HEK293 (cell line): ENCODE measurements around the gene AATF.

Experiments
- HIC1 ChIP-seq: fragments of 450-650 bp; formaldehyde crosslinking; IDR thresholded peaks from 2 replicates; pipeline ENCODE4 v1.5.1; 2016; ENCODE audit warnings: missing biosample characterization, missing genetic modification characterization
- IKZF3 ChIP-seq: fragments of 450-650 bp; IDR thresholded peaks from 2 replicates; pipeline ENCODE4 v1.5.0; 2018; ENCODE audit warnings: missing biosample characterization, mild to moderate bottlenecking, missing genetic modification characterization, moderate library complexity
- PATZ1 ChIP-seq: fragments of 450-650 bp; formaldehyde crosslinking; IDR thresholded peaks from 2 replicates; pipeline ENCODE4 v1.5.1; 2016; ENCODE audit warnings: missing biosample characterization, missing genetic modification characterization
- SP7 ChIP-seq: fragments of 450-650 bp; formaldehyde crosslinking; IDR thresholded peaks from 2 replicates; pipeline ENCODE4 v1.5.1; 2016; ENCODE audit warnings: missing biosample characterization, missing genetic modification characterization
- WT1 ChIP-seq: fragments of 450-650 bp; formaldehyde crosslinking; IDR thresholded peaks from 2 replicates; pipeline ENCODE4 v1.5.1; 2016; ENCODE audit warnings: missing biosample characterization, missing genetic modification characterization
- ZBTB20 ChIP-seq: fragments of 450-650 bp; formaldehyde crosslinking; IDR thresholded peaks from 2 replicates; pipeline ENCODE4 v1.5.1; 2016; ENCODE audit warnings: missing biosample characterization, missing genetic modification characterization
- ZNF19 ChIP-seq: fragments of 450-650 bp; formaldehyde crosslinking; IDR thresholded peaks from 2 replicates; pipeline ENCODE4; 2016; ENCODE audit warnings: missing biosample characterization, missing genetic modification characterization, low read depth
- ZNF239 ChIP-seq: fragments of 450-650 bp; formaldehyde crosslinking; IDR thresholded peaks from 2 replicates; pipeline ENCODE4 v1.5.1; 2016; ENCODE audit warnings: missing biosample characterization, missing genetic modification characterization
- ZNF26 ChIP-seq: fragments of 450-650 bp; formaldehyde crosslinking; IDR thresholded peaks from 2 replicates; pipeline ENCODE4 v1.5.1; 2016; ENCODE audit warnings: missing biosample characterization, missing genetic modification characterization
- ZNF341 ChIP-seq: fragments of 450-650 bp; formaldehyde crosslinking; IDR thresholded peaks from 2 replicates; pipeline ENCODE4; 2016; ENCODE audit warnings: low read depth, missing biosample characterization, missing genetic modification characterization
- ZNF366 ChIP-seq: fragments of 450-650 bp; formaldehyde crosslinking; conservative IDR thresholded peaks from 2 replicates; pipeline ENCODE4 v1.5.1; 2016; ENCODE audit warnings: missing biosample characterization, missing genetic modification characterization
- ZNF514 ChIP-seq: fragments of 450-650 bp; formaldehyde crosslinking; IDR thresholded peaks from 2 replicates; pipeline ENCODE4 v1.5.1; 2016; ENCODE audit warnings: missing biosample characterization, missing genetic modification characterization
- ZNF529 ChIP-seq: fragments of 450-650 bp; formaldehyde crosslinking; IDR thresholded peaks from 2 replicates; pipeline ENCODE4 v1.5.1; 2017; ENCODE audit warnings: missing genetic modification characterization, missing biosample characterization; ENCODE audit not compliant: insufficient replicate concordance
- ZNF558 ChIP-seq: fragments of 450-650 bp; formaldehyde crosslinking; IDR thresholded peaks from 2 replicates; pipeline ENCODE4 v1.5.1; 2016; ENCODE audit warnings: missing biosample characterization, missing genetic modification characterization
- ZNF580 ChIP-seq: fragments of 450-650 bp; formaldehyde crosslinking; IDR thresholded peaks from 2 replicates; pipeline ENCODE4 v1.5.1; 2016; ENCODE audit warnings: missing biosample characterization, missing genetic modification characterization
- ZNF629 ChIP-seq: fragments of 450-650 bp; formaldehyde crosslinking; IDR thresholded peaks from 2 replicates; pipeline ENCODE4 v1.5.1; 2017; ENCODE audit warnings: missing biosample characterization, missing genetic modification characterization
- ZNF639 ChIP-seq: fragments of 450-650 bp; formaldehyde crosslinking; IDR thresholded peaks from 2 replicates; pipeline ENCODE4 v1.5.1; 2016; ENCODE audit warnings: missing biosample characterization, missing genetic modification characterization
- ZNF664 ChIP-seq: fragments of 450-650 bp; formaldehyde crosslinking; IDR thresholded peaks from 2 replicates; pipeline ENCODE4 v1.5.1; 2016; ENCODE audit warnings: missing biosample characterization, missing genetic modification characterization
- ZNF704 ChIP-seq: fragments of 450-650 bp; formaldehyde crosslinking; IDR thresholded peaks from 2 replicates; pipeline ENCODE4 v1.5.1; 2016; ENCODE audit warnings: missing biosample characterization, missing genetic modification characterization

Gene AATF

GRCh38 chr17:37045351-37045922 is 96.7 kb downstream of the AATF start (continued):
- no peak for TF ChIP-seq IKZF3 (tag by site-specific recombination)
- 0 out of 2 replicates have a peak, but pooled peaks have one; percentile 16 for TF ChIP-seq ZNF629 (tag by site-specific recombination)
- no peak for TF ChIP-seq ZNF366 (tag by site-specific recombination)
- no peak for TF ChIP-seq ZNF514 (tag by site-specific recombination)
- no peak for TF ChIP-seq SP7
- no peak for TF ChIP-seq PATZ1 (tag by site-specific recombination)
- TF ChIP-seq ZNF639 (tag by site-specific recombination): no peak
- no peak for TF ChIP-seq ZNF704 (tag by site-specific recombination)
- no peak for TF ChIP-seq ZNF26 (tag by site-specific recombination)
- TF ChIP-seq ZNF529 (tag by site-specific recombination): no peak
- TF ChIP-seq ZNF341: no peak
- TF ChIP-seq HIC1 (tag by site-specific recombination): no peak
- TF ChIP-seq ZNF239 (tag by site-specific recombination): peak; percentile 99
- TF ChIP-seq ZNF580 (tag by site-specific recombination): no peak
- no peak for TF ChIP-seq ZBTB20 (tag by site-specific recombination)
- TF ChIP-seq WT1 (tag by site-specific recombination): no peak
- no peak for TF ChIP-seq ZNF19 (tag by site-specific recombination)
- no peak for TF ChIP-seq ZNF558
- TF ChIP-seq ZNF664: no peak
- TF ChIP-seq, all 188 proteins: peak for 10
